Activated CD4-positive, alpha-beta T cell treated with anti-CD3 and anti-CD28 coated beads for 1 hour (primary cell): Measurements from ENCODE around the gene IQSEC2.

Source experiments
- DNase-seq: peaks from one replicate; pipeline ENCODE4 v3.0.0-alpha.2; 2020

IQSEC2 gene

DNA sequence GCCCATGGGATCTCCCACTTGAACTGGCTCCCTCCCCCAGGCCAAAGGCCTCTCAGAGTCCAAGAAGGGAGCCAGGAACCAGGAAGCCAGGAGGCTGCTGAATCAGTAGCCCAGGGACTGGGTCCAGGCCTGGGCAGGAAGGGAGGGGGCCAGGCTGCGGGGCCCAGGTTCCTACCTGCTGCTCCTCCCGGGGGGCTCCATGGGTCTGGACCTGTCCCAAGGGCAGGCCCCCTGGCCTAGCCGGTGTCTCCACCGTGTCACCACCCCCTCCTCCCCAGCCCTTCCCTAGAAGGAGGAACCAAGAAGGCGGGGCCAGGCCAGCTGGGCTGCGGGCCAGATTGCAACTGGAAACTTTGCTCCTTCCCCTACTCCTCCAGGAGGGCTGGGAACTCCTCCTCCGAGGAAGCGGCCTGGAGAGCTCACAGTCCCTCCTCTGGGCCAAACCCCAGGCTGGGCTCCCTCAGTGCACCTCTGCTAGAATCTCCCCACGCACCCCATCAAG is at the start of gene IQSEC2:
TSS of gene IQSEC2 (minus strand) at position 264 of the 502 bp plus-strand sequence.
- no peak for DNase-seq

DNA sequence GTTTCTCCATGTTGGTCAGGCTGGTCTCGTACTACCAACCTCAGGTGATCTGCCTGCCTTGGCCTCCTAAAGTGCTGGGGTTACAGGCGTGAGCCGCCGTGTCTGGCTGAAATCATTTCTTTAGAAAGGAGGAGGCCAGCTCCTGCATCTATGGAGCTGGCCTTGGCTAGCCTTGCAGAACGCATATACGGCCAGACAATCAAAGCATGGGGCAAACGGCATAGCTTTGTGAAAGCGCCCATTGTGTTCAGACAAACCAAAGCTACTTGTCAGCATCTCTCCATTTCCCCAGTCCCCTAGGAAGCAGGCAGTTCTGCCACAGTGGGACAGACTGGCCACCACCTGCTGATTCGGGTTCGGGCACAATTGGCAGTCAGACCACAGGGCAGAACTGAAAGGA is 48.9 kb upstream of the IQSEC2 start:
- no peak for DNase-seq

DNA sequence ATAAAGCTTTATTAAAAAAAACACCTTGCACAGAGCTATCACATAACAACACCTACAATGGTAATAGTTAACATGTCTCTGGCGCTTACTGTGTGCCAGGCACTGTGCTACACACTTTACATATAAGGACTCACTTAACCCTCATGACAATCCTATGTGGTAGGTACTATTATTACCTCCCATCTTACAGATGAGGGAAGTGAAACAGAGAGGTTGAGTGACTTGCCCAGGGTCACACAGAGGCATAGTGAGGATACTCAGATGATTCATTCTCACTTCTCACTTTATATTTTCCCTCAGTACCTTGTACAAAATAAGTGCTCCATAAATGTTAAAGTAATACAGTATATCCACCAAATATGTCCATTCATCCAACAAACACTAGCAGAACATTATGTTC is 43.4 kb upstream of the IQSEC2 start:
- DNase-seq, result no peak

DNA sequence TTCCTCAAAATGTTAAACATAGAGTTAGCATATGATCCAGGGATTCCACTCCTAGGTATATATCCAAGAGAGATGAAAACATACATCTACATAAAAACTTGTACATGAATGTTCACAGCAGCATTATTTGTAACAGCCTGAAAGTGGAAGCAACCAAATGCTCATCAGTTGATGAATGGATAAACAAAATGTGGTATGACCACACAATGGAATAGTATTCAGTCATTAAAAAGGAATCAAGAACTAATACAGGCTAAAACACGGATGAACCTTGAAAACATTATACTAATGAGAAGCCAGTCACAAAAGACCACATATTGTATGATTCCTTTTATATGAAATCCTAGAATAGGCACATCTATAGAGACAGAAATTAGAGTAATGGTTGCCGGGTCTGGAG is 42.7 kb upstream of the IQSEC2 start:
- no peak for DNase-seq

DNA sequence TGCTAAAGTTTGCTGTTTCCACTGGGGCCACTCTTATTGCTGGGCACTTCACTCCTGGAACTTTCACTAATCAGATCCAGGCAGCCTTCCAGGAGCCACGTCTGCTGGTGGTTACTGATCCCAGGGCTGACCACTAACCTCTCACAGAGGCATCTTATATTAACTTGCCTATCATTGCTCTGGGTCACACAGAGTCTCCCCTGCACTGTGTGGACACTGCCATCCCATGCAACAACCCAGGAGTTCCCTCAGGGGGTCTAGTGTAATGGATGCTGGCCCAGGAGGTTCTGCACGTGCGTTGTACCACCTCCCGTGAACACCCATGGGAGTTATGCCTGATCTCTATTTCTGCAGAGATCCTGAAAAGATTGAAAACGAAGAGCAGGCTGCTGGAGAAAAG is 41.8 kb upstream of the IQSEC2 start:
- DNase-seq, result no peak

DNA sequence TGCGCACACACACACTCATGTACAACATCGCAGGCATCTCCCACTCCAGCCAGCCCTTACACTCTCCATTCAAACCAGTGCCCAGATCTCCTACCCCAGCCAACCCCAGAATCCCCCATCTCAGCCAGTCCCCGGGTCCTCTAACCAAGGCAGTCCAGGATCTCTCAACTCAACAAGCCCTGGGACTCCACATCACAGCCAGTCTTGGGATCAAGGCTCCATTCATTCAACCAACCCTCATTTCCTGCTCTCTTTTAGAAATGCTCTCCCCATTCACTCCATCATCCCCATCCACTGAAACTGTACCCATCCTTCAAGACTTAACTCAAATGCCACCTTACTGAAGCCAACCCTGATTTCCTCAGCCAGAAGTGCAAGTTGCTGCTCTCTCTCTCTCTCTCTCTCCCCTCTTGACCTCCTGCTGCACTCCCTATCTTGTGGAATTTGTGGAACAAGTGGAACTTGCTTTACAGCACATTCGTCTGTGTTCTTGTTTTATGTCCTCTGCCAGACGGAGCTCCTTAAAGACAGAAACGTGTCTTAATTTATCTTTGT is 40.6 kb upstream of the IQSEC2 start:
- no peak for DNase-seq

DNA sequence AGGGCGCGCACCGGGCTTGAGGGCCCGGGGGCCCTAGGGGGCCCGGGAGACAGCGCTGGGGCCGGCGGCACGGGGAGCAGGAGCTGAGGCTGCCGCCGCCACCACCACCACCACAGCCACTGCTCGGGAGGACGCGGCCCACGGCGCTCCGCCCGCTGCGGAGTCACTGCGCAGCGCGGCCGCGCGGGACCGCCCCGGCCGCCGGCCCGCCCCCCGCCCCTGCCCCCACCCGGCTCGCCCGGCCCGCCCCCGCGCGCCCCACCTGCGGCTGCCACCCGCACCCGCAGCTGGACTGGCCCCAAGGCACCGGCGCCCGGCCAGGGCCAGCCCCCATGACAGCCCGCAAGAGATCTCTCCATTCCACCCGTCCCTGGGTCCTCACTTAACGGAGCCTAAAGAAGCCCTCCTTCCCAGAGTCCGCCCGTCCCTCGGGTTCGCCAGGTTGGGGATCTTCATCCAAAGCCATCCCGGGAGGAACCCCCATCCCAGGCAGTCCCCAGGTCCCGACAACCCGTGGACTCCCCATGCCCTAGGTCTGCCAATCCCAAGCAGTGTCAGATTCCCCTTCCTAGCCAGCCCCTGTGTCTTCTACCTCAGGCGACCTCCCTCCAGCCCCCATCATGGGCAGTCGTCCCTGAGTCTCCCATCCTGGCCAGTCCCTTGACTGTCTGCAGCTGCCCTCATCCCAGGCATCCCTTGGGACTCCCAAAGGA is 40.0 kb upstream of the IQSEC2 start:
- DNase-seq, result no peak

DNA sequence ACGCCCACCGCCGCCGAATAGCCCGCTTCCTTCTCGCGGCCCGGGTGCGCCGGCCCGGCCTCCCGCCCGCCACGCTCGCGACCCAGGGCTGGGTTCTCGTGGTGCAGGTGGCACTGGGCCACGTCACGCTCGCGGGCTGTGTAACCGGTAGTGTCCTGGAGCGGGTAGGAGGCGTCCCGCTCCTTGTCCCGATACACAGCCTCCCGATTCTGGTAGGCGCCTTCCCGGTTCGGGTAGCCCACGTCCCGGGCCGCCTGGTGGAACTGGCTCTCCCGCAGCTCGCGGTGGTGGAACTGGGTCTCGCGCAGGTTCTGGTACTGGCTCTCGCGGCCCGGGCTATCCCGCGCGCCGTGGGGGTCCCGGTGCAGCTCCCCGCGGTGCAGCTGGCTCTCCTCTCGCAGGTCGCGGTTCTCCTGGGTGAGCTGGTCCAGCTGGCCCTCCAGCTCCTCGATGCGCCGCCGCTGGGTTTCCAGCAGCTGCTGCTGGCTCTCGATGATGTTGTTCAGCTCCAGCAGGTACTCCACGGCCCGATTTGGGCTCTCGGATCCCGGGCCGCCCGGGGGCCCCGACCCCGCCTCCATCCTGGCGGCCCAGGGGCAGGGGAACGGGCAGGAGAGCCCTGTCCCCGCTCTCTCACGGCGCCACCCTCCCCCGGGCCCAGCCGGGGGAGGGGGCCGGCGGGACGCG is 39.3 kb upstream of the IQSEC2 start:
- no peak for DNase-seq

DNA sequence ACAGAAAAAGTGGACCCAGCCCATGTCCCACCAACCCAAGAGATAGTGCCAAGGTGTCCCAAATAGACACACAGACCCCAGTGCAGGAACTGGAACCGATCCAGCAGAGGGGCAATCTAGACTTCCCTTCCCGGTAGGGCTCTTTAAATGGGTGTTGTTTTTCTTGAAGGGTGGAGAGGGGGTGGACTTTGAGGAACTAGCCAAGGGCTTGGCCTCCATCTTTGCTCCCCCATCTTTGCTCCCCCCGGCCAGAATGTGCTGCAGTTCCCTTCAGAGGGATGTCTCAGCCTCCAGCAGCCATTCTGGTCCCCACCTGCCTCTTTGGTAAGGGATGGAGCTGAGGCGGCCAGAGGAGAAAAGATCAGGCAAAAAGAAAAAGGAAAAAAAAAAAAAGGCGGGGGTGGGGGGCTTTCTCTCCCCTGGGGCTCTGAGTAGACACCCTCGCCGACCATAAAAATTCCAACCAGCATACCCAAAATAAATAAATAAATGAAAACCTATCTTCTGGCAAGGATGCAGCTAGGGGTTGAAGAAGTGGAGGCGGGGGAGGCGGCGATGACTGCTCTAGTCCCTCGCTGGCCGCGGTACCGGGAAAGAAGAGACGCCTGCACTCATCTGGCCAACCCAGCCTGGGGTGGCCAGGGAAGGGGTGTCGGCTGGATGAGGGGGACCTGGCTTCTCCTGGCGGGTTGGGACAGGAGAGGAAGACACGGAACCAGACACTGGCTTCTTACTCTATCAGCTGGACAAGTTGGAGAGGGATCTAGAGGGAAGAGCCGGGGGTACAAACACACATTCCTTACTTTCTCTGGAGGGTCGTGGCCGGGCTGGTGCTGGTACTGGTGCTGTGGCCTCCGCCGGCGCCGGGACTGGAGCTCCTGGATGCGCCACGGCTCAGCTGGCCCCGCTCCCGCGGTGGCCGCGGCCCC is 38.5 kb upstream of the IQSEC2 start:
- DNase-seq, result no peak

DNA sequence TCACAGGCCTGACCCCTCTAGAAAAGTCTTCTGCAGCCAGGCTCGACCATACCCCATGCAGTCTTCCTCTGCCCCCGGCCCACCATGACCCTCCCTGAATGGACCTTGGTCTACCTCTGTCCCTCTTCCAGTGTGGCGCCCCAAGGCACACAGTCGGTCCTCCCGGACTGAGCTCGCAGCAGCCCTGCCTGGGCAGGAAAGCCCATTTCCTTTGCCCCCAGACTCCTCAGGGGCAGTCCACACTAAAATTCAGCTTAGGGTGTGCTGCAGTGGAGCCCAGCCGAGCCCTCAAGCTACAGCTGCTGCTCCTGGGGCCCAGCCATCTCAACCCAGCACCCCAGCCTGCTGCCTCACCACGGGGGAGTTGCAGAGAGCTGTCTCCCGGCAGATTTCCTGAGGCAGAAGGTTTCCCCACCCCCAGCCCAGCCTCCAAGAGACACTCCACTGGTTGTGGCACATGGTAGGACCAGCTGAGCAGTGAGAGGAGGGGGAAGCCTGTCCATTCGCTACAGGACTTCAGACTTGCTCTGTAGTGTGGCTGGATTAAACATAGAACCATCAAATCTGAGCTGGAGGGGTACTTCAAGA is 37.5 kb upstream of the IQSEC2 start:
- DNase-seq, result no peak

DNA sequence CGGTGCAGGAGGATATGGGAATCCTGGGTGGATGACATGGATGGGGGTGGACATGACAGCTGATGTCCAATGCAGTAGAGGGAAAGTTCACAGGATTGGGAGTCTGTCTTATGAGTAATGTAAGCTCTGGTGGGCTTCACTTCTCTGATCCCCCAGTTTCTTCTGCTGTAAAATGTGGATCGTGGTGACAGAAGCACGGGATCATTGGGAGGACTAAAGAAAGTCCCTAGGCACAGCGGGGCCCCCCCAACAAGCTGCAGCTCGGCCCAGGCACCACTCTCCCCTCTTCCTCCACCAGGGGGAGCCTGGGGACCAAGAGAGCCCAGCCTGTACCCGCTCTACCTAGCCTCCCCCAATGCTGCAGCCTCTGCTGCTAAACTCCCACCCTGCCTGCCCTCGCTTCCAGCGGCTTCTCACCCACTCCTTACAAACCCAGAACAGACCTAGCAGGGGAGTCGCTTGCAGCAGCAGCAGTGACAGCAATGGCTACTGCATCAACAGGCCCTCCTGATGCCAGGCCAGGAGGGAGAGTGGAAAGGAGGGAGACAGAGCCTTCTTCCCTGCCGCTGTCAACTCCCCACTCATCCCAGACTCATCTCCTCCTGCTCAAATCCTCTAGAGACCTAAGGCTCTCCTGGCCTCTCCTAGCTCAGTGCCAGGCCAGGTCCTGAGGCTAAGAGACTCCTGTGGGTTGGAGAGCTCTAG is 36.1 kb upstream of the IQSEC2 start:
- DNase-seq, result peak; percentile 51

DNA sequence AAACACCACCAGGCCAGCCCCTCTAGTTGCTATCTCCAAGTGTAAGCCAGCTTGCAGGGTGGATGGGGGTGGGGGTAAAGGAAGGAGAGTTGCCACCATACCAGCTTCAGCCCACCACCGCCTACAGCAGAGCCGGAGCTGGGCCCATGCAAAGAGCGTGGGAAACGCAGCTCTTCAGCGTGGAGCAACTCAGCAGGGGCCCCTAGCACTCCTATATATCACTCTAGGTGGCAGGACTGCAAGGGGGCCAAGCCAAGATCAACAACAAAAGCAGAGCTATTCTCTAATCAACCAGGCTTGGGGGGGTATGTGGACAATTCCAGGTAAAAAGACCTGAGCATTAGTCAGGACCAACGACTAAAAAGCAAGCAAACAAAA is 35.5 kb upstream of the IQSEC2 start:
- no peak for DNase-seq

DNA sequence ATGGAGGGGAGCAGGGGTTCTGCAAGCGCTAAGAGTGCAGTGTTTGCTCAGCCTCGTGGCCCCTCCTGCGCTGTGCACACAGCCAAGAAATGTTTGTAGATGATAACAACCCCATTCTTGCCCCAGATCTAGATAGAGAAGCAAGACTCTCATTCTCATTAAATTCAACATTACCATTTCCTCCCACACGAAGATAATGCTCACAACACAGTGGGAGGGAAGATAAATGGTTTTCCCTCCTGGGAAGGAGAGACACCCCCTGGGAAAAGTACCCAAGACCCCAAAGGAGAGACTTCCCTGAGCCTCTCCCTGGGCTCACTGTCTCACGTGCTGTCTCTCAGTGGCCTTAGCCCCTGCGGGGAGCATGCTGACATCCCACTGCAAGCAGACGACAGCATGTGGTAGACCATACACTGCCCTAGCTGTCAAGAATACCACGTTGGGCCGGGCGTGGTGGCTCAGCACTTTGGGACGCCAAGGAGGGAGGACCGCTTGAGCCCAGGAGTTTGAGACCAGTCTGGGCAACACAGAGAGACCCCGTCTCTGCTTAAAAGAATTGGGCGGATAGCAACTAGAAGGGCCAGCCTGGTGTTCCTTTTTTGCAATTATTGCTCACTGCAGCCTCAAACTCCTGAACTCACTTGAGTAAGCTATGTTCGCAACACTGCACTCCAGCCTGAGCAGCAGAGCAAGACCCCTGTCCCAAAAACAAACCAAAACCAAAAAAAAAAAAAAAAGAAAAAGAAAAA is 34.9 kb upstream of the IQSEC2 start:
- DNase-seq, result no peak

DNA sequence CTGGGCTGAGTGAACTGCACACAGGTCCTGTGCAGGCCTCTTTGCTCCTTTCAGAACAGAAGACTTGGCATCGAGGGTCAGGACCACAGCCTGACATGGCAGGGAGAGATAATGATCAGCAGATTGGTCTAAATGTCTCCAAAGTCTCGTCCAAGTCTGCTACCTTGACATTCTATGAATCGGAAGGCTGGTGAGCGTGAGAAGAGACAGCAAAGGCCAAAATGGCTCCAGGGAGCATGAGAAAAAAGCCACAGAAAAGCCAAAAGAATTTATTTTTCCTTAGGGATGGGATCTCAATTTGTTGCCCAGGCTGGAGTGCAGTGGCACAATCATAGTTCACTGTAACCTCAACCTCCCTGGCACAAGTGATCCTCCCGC is 32.3 kb upstream of the IQSEC2 start:
- DNase-seq, result no peak

DNA sequence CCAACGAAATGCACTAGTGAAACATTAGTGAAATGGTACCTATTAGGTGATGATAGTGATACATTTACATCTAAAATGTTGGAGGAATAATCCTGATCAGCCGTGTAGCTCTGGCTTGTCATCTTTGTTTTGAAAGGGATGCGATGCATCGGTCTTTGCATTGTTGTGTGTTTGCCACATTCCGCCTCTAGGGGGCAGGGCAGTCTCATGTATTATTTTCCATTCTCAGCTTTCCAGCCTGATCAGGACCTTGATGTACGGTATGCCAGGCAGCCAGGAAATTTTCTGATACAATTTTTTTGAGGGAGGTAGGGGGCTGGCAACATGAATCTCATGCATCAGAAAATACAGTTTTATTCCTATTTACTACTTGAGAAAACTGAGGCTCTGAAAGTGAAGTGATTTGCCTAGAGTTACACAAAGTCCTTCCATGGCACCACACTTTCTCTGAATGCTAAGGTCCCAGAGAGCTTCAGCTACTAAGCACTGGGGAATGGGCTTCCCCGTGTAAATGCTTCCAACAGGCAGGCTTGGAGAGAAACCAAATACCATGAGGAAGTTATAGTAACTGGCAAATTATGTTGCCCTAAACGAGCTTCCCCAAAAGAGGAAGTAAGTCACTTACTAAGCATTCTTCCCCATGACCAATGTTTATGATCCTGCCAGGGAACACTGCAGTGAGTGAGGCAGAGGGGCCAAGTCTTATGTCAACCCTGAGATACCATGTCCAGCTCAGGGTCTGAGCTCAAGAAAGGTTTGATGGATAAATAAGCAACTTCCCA is 31.8 kb upstream of the IQSEC2 start:
- DNase-seq, result peak; percentile 22

DNA sequence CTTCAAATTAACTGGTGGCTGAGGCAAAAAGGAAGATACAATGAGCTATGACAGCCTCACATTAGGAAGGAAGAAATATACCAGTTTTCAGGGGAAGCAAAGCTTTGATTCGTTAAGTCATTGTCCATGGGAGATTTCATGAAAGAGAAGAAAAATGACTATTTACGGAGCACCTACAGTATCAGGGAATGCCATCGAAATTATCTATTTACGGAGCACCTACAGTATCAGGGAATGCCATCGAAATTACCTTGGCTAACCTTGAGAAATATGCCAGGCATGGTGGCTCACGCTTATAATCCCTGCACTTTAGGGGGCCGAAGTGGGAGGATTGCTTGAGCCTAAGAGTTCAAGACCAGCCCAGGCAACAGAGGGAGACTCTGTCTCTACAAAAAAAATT is 28.5 kb upstream of the IQSEC2 start:
- DNase-seq, result no peak

DNA sequence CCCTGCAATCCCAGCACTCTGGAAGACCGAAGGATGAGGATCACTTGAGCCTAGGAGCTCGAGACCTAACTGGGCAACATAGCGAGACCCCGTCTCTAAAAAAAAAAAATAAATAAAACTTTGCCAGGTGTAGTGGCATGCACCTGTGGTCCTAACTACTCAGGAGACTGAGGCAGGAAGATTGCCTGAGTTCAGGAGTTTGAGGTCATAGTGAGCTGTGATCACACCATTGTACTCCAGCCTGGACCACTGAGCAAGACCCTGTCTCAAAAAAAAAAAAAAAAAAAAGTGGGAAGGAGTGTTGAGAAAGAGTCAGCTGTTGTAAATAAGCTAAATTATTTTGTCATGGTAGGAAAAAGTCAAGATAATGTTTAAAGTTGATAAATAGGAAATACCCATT is 27.5 kb upstream of the IQSEC2 start:
- DNase-seq, result no peak

DNA sequence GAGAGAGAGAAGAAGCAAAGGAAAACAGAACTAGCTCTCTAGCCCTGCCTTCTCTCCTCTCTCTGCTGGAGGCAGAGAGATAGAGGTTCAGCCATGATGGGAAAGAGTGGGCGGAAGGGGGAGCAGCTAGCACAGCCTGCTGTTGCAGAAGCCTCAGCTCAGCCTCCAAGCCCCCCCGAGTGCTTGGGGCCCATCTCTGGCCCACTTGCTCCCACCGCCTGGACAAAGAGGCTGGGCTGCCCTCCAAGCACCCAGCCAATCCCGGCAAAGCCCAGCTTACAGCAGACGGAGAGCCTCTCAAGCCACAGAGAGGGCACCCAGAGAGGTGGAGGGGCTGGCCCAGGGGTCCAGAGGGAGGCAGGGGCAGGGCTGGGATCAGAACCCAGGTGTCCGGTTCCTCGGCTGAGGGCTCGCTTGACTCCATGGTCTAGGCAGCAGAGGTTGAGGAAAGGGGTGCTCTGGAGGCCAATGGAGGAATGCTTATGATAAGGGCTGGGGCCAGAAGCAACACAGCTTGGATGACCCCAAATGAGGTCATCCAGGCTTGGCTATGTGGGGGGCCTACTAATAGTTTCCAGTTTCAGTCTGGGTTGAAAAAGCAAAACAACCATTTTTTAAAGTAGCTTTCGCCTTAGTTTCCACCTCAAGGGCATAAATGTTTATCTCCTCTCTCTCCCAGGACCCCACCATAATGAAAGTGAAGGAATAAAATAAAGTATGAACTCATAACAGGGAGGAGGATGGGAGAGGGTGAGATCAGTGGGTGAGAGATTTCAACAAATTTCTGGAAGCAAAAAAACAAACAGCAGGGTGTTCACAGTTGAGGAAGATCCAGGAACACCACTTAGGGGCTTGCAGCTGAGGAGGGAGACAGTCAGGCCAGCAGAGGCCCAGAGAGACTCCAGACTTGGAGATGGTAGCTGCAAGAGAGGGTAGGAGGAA is 24.9 kb upstream of the IQSEC2 start:
- no peak for DNase-seq

DNA sequence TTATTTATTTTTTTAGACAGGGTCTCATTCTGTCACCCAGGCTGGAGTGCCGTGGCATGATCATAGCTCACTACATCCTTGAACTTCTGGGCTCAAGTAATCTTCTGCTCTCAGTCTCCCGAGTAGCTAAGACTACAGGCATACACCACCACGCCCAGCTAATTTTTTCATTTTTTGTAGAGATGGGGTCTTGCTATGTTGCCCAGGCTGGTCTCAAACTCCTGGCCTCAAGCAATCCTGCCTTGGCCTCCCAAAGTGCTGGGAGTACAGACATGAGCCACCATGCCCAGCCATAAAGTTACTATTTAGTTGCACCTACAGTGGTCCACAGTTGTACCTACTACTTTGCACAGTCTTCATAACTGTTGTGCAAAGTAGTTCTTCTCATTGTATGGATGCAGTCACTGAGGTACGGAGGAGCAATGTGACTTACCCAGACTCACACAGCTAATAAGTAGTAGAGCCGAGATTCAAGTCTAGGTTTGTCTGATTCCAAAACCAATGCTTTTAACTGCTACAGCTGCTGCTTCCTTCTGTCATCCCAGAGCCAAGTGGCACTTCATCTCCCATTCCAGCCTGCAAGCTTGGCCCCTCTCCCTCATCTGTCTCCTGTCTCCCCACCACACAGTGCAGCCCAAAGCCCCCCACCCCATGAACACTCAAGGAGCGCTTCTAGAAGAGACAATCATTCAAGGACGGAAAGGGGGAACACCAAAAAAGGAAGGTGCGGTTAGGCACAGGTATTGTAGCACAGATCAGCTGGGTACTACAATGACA is 24.0 kb upstream of the IQSEC2 start:
- no peak for DNase-seq
